ELR (cell line): ENCODE measurements around the gene AKT1.

Experiments
- DNase-seq: peaks from one replicate; pipeline ENCODE4 v3.0.0-alpha.2; 2015; ENCODE audit warnings: low read depth

AKT1 gene

DNA sequence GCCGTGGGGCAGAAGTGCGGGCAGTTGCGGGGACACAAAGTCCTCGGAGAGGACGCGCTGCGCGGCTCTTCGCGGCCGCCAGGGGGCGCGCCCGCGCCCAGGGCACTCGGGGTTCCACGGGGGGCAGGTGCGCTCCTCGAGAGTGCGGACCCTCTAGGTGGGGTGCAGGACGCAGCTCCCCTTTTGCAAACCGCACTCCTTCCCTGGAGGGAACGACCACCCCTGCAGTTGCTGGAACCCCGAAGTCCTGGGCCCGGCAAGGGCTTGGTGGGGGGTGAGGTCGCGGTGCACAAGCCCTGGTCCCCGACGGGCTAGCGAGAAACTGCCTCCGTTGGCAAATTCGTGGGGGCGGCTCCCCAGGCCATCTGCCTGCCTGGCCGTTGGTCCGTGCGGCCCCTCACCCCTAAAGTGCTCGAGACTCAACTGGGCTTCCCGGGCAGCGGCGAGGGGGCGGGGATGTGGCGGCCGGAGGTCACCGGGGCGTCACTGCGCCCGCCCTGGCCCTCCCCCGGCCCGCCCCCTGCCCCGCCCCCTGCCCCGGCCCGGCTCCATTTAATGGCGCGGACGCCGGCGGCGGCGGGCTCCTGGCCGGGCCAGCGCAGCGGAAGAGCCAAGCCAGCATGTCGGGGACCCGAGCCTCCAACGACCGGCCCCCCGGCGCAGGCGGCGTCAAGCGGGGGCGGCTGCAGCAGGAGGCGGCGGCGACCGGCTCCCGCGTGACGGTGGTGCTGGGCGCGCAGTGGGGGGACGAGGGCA is 71.7 kb downstream of the AKT1 start, which contains the start of gene ADSS1:
TSS of gene ADSS1 (plus strand) at position 579 of the 756 bp plus-strand sequence. CDS start at position 621, 42 bp downstream.
- peak; percentile 70 for DNase-seq

DNA sequence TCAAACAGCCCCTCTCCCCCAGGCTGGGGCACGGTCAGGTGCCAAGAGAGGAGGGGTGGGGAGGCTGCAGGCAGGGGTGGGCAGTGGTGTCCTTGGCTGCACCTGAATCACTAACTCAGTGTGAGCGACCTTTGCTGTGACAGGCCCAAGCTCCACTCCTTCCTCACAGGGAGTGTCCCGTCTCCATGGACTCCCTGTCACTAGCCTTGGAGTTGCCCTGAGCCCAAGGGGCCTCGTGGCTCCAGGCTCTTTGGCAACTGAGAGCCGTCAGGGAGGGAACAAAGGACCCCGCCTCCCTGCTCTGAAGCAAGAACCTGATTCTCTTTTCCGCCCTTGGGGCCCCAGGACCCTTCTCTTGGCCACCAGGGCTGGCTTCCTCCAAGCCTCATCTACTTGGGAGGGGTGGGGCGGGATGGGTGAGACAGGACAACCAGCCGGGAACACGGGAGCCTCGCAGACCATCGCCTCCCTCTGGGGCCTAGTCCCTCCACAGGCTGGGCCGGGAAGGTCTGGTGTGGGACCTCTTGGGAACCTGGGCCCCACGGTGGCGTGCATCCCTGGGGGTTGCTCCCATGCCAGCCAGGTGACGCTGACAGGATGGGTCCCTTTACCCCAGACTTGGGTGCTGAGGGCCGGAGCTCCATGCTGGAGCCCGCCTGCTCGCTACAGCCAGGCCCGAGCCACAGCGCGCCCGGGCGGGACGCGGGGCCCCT is 72.5 kb downstream of the AKT1 start:
- no peak for DNase-seq

DNA sequence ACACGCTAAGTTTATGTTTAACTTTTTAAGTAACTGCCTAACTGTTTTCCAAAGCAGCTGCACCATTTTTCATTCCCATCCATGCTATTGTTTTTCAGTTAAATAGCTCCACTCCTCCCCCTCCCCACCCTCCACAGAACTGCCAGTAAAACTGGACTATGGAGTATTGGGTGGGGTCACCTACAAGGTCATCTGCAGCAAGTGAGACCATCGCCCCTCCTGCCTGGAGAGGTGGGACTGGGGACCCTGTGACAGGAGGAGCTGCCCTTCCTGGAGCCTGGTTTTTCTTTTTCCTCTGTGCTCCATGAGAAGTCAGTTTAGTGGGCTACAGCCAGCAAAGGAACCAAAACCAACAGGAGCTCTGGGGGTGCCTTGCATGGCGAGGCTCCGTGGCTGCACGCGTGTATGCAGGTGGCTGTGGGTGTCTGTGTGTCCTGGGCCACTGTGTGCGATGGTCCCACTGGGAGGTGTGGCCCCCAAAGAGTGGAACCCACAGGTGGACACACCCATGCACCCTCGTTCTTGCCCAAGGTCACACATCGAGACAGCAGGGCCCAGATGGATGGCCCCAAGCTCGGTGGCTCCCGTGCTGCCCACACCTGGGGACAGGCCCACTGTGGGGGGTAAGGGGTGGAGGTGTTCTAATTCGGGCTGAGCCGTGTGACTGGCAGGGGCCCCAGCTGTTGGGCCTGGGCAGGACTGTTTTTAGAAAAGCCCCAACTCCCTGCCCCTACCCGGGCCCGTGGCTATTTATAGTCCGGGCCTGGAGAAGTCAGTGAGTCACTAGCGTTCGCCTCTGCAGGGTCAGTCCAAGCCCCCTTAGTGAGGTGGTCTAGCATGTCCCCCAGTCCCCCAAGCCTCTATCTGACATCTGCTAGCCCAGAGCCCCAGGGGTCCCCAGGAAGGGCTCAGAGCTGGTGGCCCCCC is 73.8 kb downstream of the AKT1 start:
- no peak for DNase-seq
